Thyroid gland (tissue), 4 donors: ENCODE measurements around the gene AKIP1. TPM values are rescaled to one million over a fixed set of nuclear protein-coding genes. Genes with fewer than 3 reads are reported as not detected.

Experiments used
- DNase-seq, 2 donors: peaks; one replicate each; pipeline ENCODE4 v3.0.0-alpha.2; 2019
- H3K27ac ChIP-seq, 3 donors: fragments of 200-600 bp; sonication (generic); 1 replicate in 2 of 3; 2 replicates in 1 of 3; pipeline ENCODE4 v1.5.1; 2016 to 2019; ENCODE audit warnings: mild to moderate bottlenecking in 1 of 3, moderate library complexity in 1 of 3
- H3K27me3 ChIP-seq: fragments of 200-600 bp; sonication (generic); one replicate; pipeline ENCODE4 v1.5.1; 2019
- H3K36me3 ChIP-seq, 2 donors: fragments of 200-600 bp; sonication (generic); one replicate each; pipeline ENCODE4 v1.5.1; 2016 to 2019
- H3K4me1 ChIP-seq, 2 donors: fragments of 200-600 bp; sonication (generic); one replicate each; pipeline ENCODE4 v1.5.1; 2017 to 2019
- H3K4me3 ChIP-seq, 3 donors: fragments of 200-600 bp; sonication (generic); replicated peaks in 1 of 3; 1 replicate in 2 of 3; 2 replicates in 1 of 3; pipeline ENCODE4 v1.5.1; 2016; ENCODE audit warnings: mild to moderate bottlenecking in 1 of 3
- H3K9me3 ChIP-seq: fragments of 200-600 bp; sonication (generic); one replicate; pipeline ENCODE4 v1.5.1; 2017
- CTCF ChIP-seq, 6 experiments: fragments of 200-600 bp in 3 of 6; fragments of 450-650 bp in 3 of 6; sonication (generic) in 3 of 6; IDR thresholded peaks; one replicate each; pipeline ENCODE4 v1.5.1; 2016 to 2019; ENCODE audit warnings: antibody characterized with exemption in 6 of 6, mild to moderate bottlenecking in 2 of 6, inconsistent platforms in 1 of 6, moderate library complexity in 1 of 6
- POLR2A ChIP-seq, 2 donors: fragments of 450-650 bp; IDR thresholded peaks; one replicate each; pipeline ENCODE4 v1.6.1; 2017; ENCODE audit warnings: antibody characterized with exemption in 2 of 2, mild to moderate bottlenecking in 2 of 2, moderate library complexity in 1 of 2
- WGBS, 2 donors: methylation state at CpG; one replicate each; pipeline ENCODE4 v1.1.5; 2017; 5-methylcytosine and 5-hydroxymethylcytosine counted together
- intact Hi-C: fragments of 100-400 bp; cut with DNase I; formaldehyde crosslinking; loops from one replicate; pipeline ENCODE4 v1.15.1; 2023
- total RNA-seq, 4 donors: library from RNA; depleted of rRNA; stranded (reverse); fragments of >200 nt; gene quantifications; one replicate each; pipeline ENCODE4 v1.2.3, GENCODE V29; 2016

Gene AKIP1
- total RNA-seq, 4 donors from 2014 or later: 25.2 to 33.9 (median 27.8) TPM

- Histone ChIP-seq H3K4me1 (no peaks in the 10 kb centered on the region), H3K9me3 (no peaks in the 10 kb centered on the region), H3K27ac (no peak overlapping the region), H3K36me3 (peaks cover 0 to 3% of the 10 kb centered on the region in 2 donors), H3K27me3 (no peaks in the 10 kb centered on the region), H3K4me3 (no peak overlapping the region)
- DNase-seq: no peak
- intact Hi-C loops: no loop called here
- no peak for TF ChIP-seq POLR2A (IDR thresholded peaks at IDR 0.05)
- TF ChIP-seq CTCF (IDR thresholded peaks at IDR 0.05): no peak
- 82 to 91% methylated on average over 5 of the region's 5 CpGs for WGBS, 2 donors
Measured at GRCh38 chr11:8927233-8927632, 16.2 kb downstream of the AKIP1 start.

GRCh38 chr11:8928205-8928604 lies 17.2 kb downstream of the AKIP1 start:
- H3K36me3 ChIP-seq: no peaks in the 10 kb centered on the region
- DNase-seq: no peak
- TF ChIP-seq POLR2A (IDR thresholded peaks at IDR 0.05) (no peak), CTCF (IDR thresholded peaks at IDR 0.05) (no peak)
- 88 to 96% methylated on average over 4 of the region's 4 CpGs for WGBS, 2 donors
- no peaks in the 10 kb centered on the region for H3K27me3 ChIP-seq
- H3K9me3 ChIP-seq: no peaks in the 10 kb centered on the region
- H3K27ac ChIP-seq: no peak overlapping the region
- intact Hi-C loops: no loop called here
- H3K4me3 ChIP-seq: no peak overlapping the region
- H3K4me1 ChIP-seq: no peaks in the 10 kb centered on the region

- WGBS, 2 donors: 96% methylated on average over 9 of the region's 9 CpGs
- intact Hi-C loops: no loop called here
- no peak for TF ChIP-seq CTCF (IDR thresholded peaks at IDR 0.05)
- H3K27me3 ChIP-seq: no peaks in the 10 kb centered on the region
- no peaks in the 10 kb centered on the region for H3K36me3 ChIP-seq
- no peaks in the 10 kb centered on the region for H3K9me3 ChIP-seq
- no peak overlapping the region for H3K4me3 ChIP-seq
- DNase-seq: no peak
- no peaks in the 10 kb centered on the region for H3K4me1 ChIP-seq
- no peak overlapping the region for H3K27ac ChIP-seq
Measured at GRCh38 chr11:8928981-8929615, 18.1 kb downstream of the AKIP1 start.

- intact Hi-C loops: no loop called here
- WGBS, 2 donors: 95 to 96% methylated on average over 12 of the region's 12 CpGs
- no peaks in the 10 kb centered on the region for H3K36me3 ChIP-seq
- H3K27ac ChIP-seq: no peak overlapping the region
- TF ChIP-seq CTCF (IDR thresholded peaks at IDR 0.05): no peak
- TF ChIP-seq POLR2A (IDR thresholded peaks at IDR 0.05): no peak
- H3K27me3 ChIP-seq: no peaks in the 10 kb centered on the region
- no peaks in the 10 kb centered on the region for H3K9me3 ChIP-seq
- H3K4me1 ChIP-seq: no peaks in the 10 kb centered on the region
- H3K4me3 ChIP-seq: no peak overlapping the region
- no peak for DNase-seq
Measured at GRCh38 chr11:8930456-8931175, 19.6 kb downstream of the AKIP1 start.

- Histone ChIP-seq H3K9me3 (no peaks in the 10 kb centered on the region), H3K27me3 (no peaks in the 10 kb centered on the region), H3K4me1 (peaks cover 0 to 4% of the 10 kb centered on the region in 2 donors), H3K4me3 (no peak within 1 kb of the TSS), H3K36me3 (no peaks in the 10 kb centered on the region), H3K27ac (no peak within 1 kb of the TSS)
- DNase-seq: no peak
- TF ChIP-seq CTCF (IDR thresholded peaks at IDR 0.05): no peak
- no peak for TF ChIP-seq POLR2A (IDR thresholded peaks at IDR 0.05)
- WGBS, 2 donors: 73 to 86% methylated on average over 12 of the region's 12 CpGs
- intact Hi-C loops: no loop called here
Measured at GRCh38 chr11:8932564-8933180, 21.7 kb downstream of the AKIP1 start, which contains the start of gene C11orf16. TSS of gene C11orf16 (minus strand) at chr11:8932947. CDS start at chr11:8932308, 639 bp downstream.
